Thymus (tissue), 11 donors: ENCODE results near the gene SLC37A1. TPM values are rescaled to one million over a fixed set of nuclear protein-coding genes. Genes with fewer than 3 reads are reported as not detected.
A peak's percentile ranks its signal among the peaks of the same experiment; 100 is the strongest.

Source experiments
- DNase-seq, 9 donors: peaks; one replicate each; pipeline ENCODE4 v3.0.0-alpha.2; 2013; ENCODE audit warnings: low spot score in 9 of 9, low read depth in 6 of 9, missing footprints in 1 of 9
- H3K27ac ChIP-seq, 2 donors: one replicate each; pipeline ENCODE4 v1.5.1; 2013; ENCODE audit warnings: control low read depth in 1 of 2, low read depth in 1 of 2, low read length in 1 of 2, mild to moderate bottlenecking in 1 of 2, moderate library complexity in 1 of 2
- H3K27me3 ChIP-seq, 2 donors: one replicate each; pipeline ENCODE4 v1.5.1; 2013; ENCODE audit warnings: low read length in 1 of 2; ENCODE audit not compliant: control insufficient read depth in 2 of 2, insufficient read depth in 1 of 2
- H3K36me3 ChIP-seq, 2 donors: one replicate each; pipeline ENCODE4 v1.5.1; 2013; ENCODE audit warnings: low read length in 1 of 2, mild to moderate bottlenecking in 1 of 2, moderate library complexity in 1 of 2; ENCODE audit not compliant: control insufficient read depth in 2 of 2, insufficient read depth in 2 of 2
- H3K4me1 ChIP-seq, 2 donors: one replicate each; pipeline ENCODE4 v1.5.1; 2013; ENCODE audit warnings: low read length in 2 of 2; ENCODE audit not compliant: control insufficient read depth in 2 of 2, insufficient read depth in 2 of 2
- H3K4me3 ChIP-seq, 2 donors: one replicate each; pipeline ENCODE4 v1.5.1; 2013; ENCODE audit warnings: low read length in 2 of 2, control low read depth in 1 of 2, mild to moderate bottlenecking in 1 of 2
- H3K9me3 ChIP-seq, 2 donors: one replicate each; pipeline ENCODE4 v1.5.1; 2013; ENCODE audit warnings: low read length in 1 of 2, mild to moderate bottlenecking in 1 of 2; ENCODE audit not compliant: control insufficient read depth in 2 of 2, insufficient read depth in 1 of 2
- WGBS: extraction: QIAGEN DNeasy Blood & Tissue Kit; methylation state at CpG from one replicate; pipeline ENCODE4 v1.1.7; 2013; 5-methylcytosine and 5-hydroxymethylcytosine counted together
- polyA plus RNA-seq: library from polyadenylated mRNA; stranded (reverse); fragments of 200-250 nt; gene quantifications from one replicate; pipeline ENCODE4 v1.2.3, GENCODE V29; 2013
- total RNA-seq: library from RNA; stranded (reverse); fragments of 120-200 nt; gene quantifications from one replicate; pipeline ENCODE4 v1.2.4, GENCODE V29; 2013
- donor health status: healthy.

Gene SLC37A1
- total and polyA plus RNA-seq, 2 donors = 9.0 to 9.2 TPM

GRCh38 chr21:42534421-42535378, 21.0 kb downstream of the SLC37A1 start:
- Histone ChIP-seq H3K36me3 (peaks cover 7 to 29% of the 10 kb centered on the region in 2 donors), H3K4me1 (peaks cover 10 to 45% of the 10 kb centered on the region in 2 donors), H3K27ac (no peak overlapping the region), H3K9me3 (no peaks in the 10 kb centered on the region), H3K4me3 (no peak overlapping the region), H3K27me3 (no peaks in the 10 kb centered on the region)
- no peak for DNase-seq
- WGBS = 54% methylated on average over 28 of the region's 28 CpGs

GRCh38 chr21:42535602-42536171, 22.0 kb downstream of the SLC37A1 start:
- H3K9me3 ChIP-seq = no peaks in the 10 kb centered on the region
- WGBS = 75% methylated on average over 17 of the region's 17 CpGs
- peaks cover 10 to 45% of the 10 kb centered on the region in 2 donors for H3K4me1 ChIP-seq
- no peak for DNase-seq
- H3K36me3 ChIP-seq = peaks cover 7 to 27% of the 10 kb centered on the region in 2 donors
- peak overlapping the region in 1 of 2 donors; percentile 26 for H3K27ac ChIP-seq
- H3K27me3 ChIP-seq = no peaks in the 10 kb centered on the region
- H3K4me3 ChIP-seq = no peak overlapping the region

DNA sequence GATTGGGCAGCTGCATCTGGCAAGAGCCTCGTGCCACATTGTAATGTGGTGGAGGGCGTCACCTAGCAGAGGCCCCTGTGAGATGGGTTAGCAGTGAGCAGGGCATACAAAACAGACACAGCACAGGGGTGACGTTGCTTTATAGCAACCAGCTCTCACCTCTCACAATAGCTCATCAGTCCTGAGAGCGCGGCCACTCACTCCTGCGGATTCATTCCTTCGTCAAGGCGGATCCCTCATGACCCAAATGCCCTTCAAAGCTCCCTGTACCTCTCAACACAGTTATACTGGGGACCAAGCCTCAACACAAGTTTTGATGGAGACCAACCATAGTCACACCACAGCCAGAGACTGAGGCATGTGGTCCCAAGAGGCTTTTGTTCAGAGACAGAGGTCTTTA, 22.9 kb downstream of the SLC37A1 start:
- DNase-seq = no peak
- no peaks in the 10 kb centered on the region for H3K9me3 ChIP-seq
- 98% methylated on average over 8 of the region's 8 CpGs for WGBS
- no peak overlapping the region for H3K4me3 ChIP-seq
- H3K27ac ChIP-seq = no peak overlapping the region
- peaks cover 7 to 28% of the 10 kb centered on the region in 2 donors for H3K36me3 ChIP-seq
- H3K4me1 ChIP-seq = peaks cover 10 to 45% of the 10 kb centered on the region in 2 donors
- no peaks in the 10 kb centered on the region for H3K27me3 ChIP-seq

- Histone ChIP-seq H3K4me3 (no peak overlapping the region), H3K9me3 (no peaks in the 10 kb centered on the region), H3K27ac (no peak overlapping the region), H3K36me3 (peaks cover 7 to 34% of the 10 kb centered on the region in 2 donors), H3K27me3 (no peaks in the 10 kb centered on the region), H3K4me1 (peaks cover 10 to 45% of the 10 kb centered on the region in 2 donors)
- peak in 1 of 9 donors; percentile 62 for DNase-seq
- 91% methylated on average over 4 of the region's 4 CpGs for WGBS
These were observed 23.6 kb downstream of the SLC37A1 start for GRCh38 chr21:42537106-42537742.

DNA sequence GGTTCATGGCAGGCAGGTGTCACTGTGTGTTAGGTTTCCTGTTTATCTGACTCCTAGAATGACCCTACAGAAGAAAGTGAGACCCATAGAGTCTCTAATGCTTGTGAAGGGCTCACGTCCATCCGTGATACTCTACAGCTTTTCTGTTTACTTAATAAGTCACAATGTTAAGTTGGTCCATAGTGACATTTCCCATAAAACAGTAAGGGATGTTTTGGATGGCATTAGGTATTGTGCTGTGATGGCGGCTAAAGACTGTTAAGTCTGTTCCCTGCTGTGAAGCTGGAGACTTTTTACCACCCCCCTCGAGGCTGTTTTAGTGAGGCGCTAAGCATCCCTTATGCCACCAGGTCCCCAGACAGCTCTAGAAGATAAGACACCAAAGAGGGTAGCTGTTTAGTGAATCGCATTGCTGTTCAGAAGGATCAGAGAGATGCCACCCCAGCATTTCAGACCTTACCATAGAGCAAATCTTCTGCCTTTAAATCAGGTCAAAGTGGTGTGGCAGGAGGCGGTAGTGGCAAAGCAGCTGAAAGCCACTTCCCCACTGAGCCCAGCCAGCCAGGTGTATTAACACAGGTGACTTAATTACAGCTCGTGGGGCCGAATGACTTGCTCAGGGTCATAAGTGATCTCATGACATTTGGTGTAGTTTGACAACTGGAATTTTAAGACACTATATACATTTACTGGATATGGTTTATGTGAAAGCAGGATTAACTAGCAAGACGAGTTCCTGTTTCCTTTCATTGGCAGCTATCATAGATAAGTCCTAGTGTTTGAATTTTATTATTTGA, 25.0 kb downstream of the SLC37A1 start:
- peak in 1 of 9 donors; percentile 52 for DNase-seq
- WGBS = 81% methylated on average over 10 of the region's 10 CpGs
- Histone ChIP-seq H3K36me3 (peaks cover 13 to 43% of the 10 kb centered on the region in 2 donors), H3K9me3 (no peaks in the 10 kb centered on the region), H3K4me3 (no peak overlapping the region), H3K27me3 (no peaks in the 10 kb centered on the region), H3K4me1 (peaks cover 10 to 45% of the 10 kb centered on the region in 2 donors), H3K27ac (no peak overlapping the region)

DNA sequence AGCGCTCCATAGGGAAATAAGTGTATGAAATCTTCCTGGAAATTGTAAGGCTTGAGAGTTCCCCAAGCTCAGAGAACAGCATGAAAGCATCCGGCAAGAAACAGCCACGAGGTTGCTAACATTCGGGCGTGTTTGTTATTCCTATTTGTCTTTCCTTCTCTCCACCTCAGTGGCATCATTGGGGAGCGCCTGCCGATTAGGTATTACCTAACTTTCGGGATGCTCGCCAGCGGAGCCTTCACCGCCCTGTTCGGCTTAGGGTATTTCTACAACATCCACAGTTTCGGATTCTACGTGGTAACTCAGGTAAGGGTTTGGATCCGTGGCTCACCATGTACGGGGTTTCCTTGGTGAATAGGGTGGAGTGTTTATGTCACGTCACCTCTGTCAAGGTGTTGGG, 25.7 kb downstream of the SLC37A1 start:
- H3K4me3 ChIP-seq = no peak overlapping the region
- no peaks in the 10 kb centered on the region for H3K27me3 ChIP-seq
- WGBS = 98% methylated on average over 17 of the region's 17 CpGs
- no peaks in the 10 kb centered on the region for H3K9me3 ChIP-seq
- no peak overlapping the region for H3K27ac ChIP-seq
- peaks cover 8 to 41% of the 10 kb centered on the region in 2 donors for H3K4me1 ChIP-seq
- DNase-seq = no peak
- peaks cover 14 to 46% of the 10 kb centered on the region in 2 donors for H3K36me3 ChIP-seq

- Histone ChIP-seq H3K27me3 (no peaks in the 10 kb centered on the region), H3K4me1 (peaks cover 2 to 35% of the 10 kb centered on the region in 2 donors), H3K4me3 (no peak overlapping the region), H3K27ac (no peak overlapping the region), H3K36me3 (peaks cover 14 to 43% of the 10 kb centered on the region in 2 donors), H3K9me3 (no peaks in the 10 kb centered on the region)
- 84% methylated on average over 7 of the region's 7 CpGs for WGBS
- DNase-seq = no peak
These were observed 26.3 kb downstream of the SLC37A1 start for GRCh38 chr21:42539931-42540343.

DNA sequence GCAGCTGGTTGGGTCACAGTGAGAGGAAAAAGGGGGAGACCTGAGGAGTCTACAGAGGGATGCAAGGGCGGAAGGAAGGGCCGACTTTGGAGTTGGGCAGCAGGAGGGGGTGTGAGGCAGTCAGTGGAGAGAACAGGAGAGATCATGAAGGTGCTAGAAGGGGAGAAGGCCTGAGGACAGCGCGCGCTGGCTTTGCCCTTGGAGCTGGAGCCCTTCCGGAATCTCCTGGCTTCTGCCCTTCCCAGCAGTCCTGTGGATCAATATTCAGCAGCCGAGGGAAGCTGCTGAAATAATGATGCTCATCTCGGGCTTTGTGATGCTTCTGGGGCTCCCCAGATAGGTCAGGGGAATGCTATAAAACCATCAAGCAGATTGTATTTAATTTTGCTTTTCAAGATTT, 26.7 kb downstream of the SLC37A1 start:
- DNase-seq = no peak
- peaks cover 14 to 43% of the 10 kb centered on the region in 2 donors for H3K36me3 ChIP-seq
- peaks cover 2 to 31% of the 10 kb centered on the region in 2 donors for H3K4me1 ChIP-seq
- no peaks in the 10 kb centered on the region for H3K9me3 ChIP-seq
- no peak overlapping the region for H3K4me3 ChIP-seq
- H3K27ac ChIP-seq = no peak overlapping the region
- H3K27me3 ChIP-seq = no peaks in the 10 kb centered on the region
- 92% methylated on average over 8 of the region's 8 CpGs for WGBS
